Endodermal cell (in vitro differentiated cells): ENCODE results near the gene GALNT9. TPM values are rescaled to one million over a fixed set of nuclear protein-coding genes. Genes with fewer than 3 reads are reported as not detected.

Experiments
- DNase-seq: peaks from one replicate; pipeline ENCODE4 v3.0.0-alpha.2; 2017
- H3K27ac ChIP-seq: 2 replicates; pipeline ENCODE4 v1.5.1; 2013; ENCODE audit warnings: mild to moderate bottlenecking, low read depth, low read length, moderate library complexity
- H3K27me3 ChIP-seq: 2 replicates; pipeline ENCODE4 v1.6.1; 2013; ENCODE audit warnings: mild to moderate bottlenecking, low read length, moderate library complexity; ENCODE audit not compliant: insufficient read depth, control insufficient read depth, poor library complexity, severe bottlenecking
- H3K36me3 ChIP-seq: 2 replicates; pipeline ENCODE4 v1.7.0; 2013; ENCODE audit warnings: mild to moderate bottlenecking, low read length, moderate library complexity; ENCODE audit not compliant: control insufficient read depth, insufficient read depth
- H3K4me1 ChIP-seq: one replicate; pipeline ENCODE4 v1.7.0; 2013; ENCODE audit warnings: low read length; ENCODE audit not compliant: control insufficient read depth, insufficient read depth
- H3K4me3 ChIP-seq: 2 replicates; pipeline ENCODE4 v1.5.1; 2013; ENCODE audit warnings: mild to moderate bottlenecking, low read length, moderate library complexity
- H3K9ac ChIP-seq: 2 replicates; pipeline ENCODE4 v1.6.1; 2013; ENCODE audit warnings: mild to moderate bottlenecking, low read length, moderate library complexity; ENCODE audit not compliant: poor library complexity, severe bottlenecking; ENCODE audit errors: extremely low read depth
- H3K9me3 ChIP-seq: 2 replicates; pipeline ENCODE4 v1.6.1; 2013; ENCODE audit warnings: mild to moderate bottlenecking, low read length, moderate library complexity; ENCODE audit not compliant: control insufficient read depth
- H3K27ac Mint-ChIP-seq: 2 replicates; pipeline ENCODE4 v1.8.0; 2020; ENCODE audit warnings: mixed read lengths
- H3K27me3 Mint-ChIP-seq: 2 replicates; pipeline ENCODE4 v1.8.0; 2021; ENCODE audit warnings: mild to moderate bottlenecking, mixed read lengths; ENCODE audit not compliant: insufficient read depth
- H3K36me3 Mint-ChIP-seq: 2 replicates; pipeline ENCODE4 v1.8.0; 2020; ENCODE audit warnings: low read depth, mixed read lengths
- H3K4me1 Mint-ChIP-seq: 2 replicates; pipeline ENCODE4 v1.8.0; 2020; ENCODE audit warnings: mixed read lengths
- H3K4me3 Mint-ChIP-seq: 2 replicates; pipeline ENCODE4 v1.8.0; 2020; ENCODE audit warnings: mild to moderate bottlenecking, moderate library complexity, mixed read lengths
- H3K9me3 Mint-ChIP-seq: 2 replicates; pipeline ENCODE4 v1.8.0; 2020; ENCODE audit warnings: mild to moderate bottlenecking, mixed read lengths
- CTCF ChIP-seq: fragments of 200-600 bp; sonication (generic); conservative IDR thresholded peaks from 2 replicates; pipeline ENCODE4 v1.5.0; 2021; ENCODE audit warnings: antibody characterized with exemption, mild to moderate bottlenecking
- WGBS, 2 experiments: methylation state at CpG; one replicate each; pipeline versions ENCODE4 v1.1.5 to v1.1.7; 2013; ENCODE audit warnings: missing lambda C conversion rate in 2 of 2, mixed read lengths in 1 of 2; ENCODE audit not compliant: insufficient coverage in 1 of 2, insufficient read length in 1 of 2; 5-methylcytosine and 5-hydroxymethylcytosine counted together
- total RNA-seq, 2 donors: library from RNA; stranded (reverse); fragmentation: NEBNext Ultra II Directional in 1 of 2; extraction: Animal tissue kit (Norgen Biotek cat#: 25700) in 1 of 2; gene quantifications; 2 replicates in 1 of 2; 3 replicates in 1 of 2; pipeline ENCODE4 v1.2.1, GENCODE V29; 2021

Gene GALNT9
- total RNA-seq, 2 donors from 2014 or later: 0.13 TPM; not detected in 1

DNA sequence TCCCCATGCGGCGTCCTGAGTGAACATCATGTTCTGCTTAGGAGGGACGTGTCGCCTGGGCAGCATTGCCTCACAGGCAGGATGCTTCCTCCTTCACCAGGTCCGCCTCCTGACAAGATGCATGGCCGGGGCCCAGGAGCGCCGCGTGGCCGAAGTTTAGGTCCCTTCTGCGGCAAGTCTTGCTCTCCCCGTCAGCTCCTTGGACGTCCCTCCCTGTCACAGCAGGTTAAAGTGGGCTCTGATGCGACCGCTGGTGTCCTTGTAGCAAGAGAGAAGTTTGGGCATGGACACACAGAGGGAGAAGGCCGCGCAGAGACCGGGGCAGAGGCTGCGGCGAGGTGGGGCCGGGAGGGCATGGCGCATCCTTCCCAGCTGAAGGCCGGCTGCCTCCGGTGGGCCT lies 9.4 kb upstream of the GALNT9 start:
- H3K9ac ChIP-seq: no peak overlapping the region
- peaks cover 24% of the 10 kb centered on the region for H3K27me3 Mint-ChIP-seq
- no peak overlapping the region for H3K27ac Mint-ChIP-seq
- H3K4me3 ChIP-seq: no peak overlapping the region
- H3K36me3 Mint-ChIP-seq: no peaks in the 10 kb centered on the region
- no peak overlapping the region for H3K4me3 Mint-ChIP-seq
- no peaks in the 10 kb centered on the region for H3K36me3 ChIP-seq
- WGBS, 2 experiments: 91 to 92% methylated on average over 24 of the region's 24 CpGs
- H3K9me3 Mint-ChIP-seq: no peaks in the 10 kb centered on the region
- H3K9me3 ChIP-seq: peaks cover 32% of the 10 kb centered on the region
- no peak for TF ChIP-seq CTCF
- H3K4me1 ChIP-seq: no peaks in the 10 kb centered on the region
- DNase-seq: no peak
- H3K27ac ChIP-seq: no peak overlapping the region
- no peaks in the 10 kb centered on the region for H3K4me1 Mint-ChIP-seq
- no peaks in the 10 kb centered on the region for H3K27me3 ChIP-seq

DNA sequence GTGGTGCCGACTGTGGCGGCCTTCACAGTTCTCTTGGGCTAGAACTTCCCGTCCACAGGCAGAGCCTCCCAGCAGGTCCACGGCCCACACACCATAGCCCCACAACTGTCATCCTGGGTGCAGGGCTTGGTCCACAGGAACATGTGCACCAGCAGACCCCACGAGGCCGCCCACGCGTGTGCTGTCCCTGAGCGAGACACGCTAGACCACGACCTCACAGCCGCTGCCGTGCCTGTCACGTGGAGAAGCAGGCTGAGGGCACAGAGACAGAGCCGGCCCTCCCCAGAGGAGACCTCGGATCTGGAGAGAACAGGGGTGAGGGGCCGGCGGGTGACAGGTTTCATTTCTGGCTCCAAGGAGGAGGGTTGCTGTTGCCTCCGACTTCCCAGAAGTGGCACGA lies 8.9 kb upstream of the GALNT9 start:
- Mint-ChIP-seq H3K27me3 (peaks cover 27% of the 10 kb centered on the region), H3K9me3 (no peaks in the 10 kb centered on the region), H3K36me3 (no peaks in the 10 kb centered on the region), H3K4me3 (no peak overlapping the region), H3K4me1 (no peaks in the 10 kb centered on the region), H3K27ac (no peak overlapping the region)
- DNase-seq: no peak
- no peak for TF ChIP-seq CTCF
- Histone ChIP-seq H3K4me1 (no peaks in the 10 kb centered on the region), H3K36me3 (no peaks in the 10 kb centered on the region), H3K9me3 (peaks cover 32% of the 10 kb centered on the region), H3K4me3 (no peak overlapping the region), H3K27ac (no peak overlapping the region), H3K27me3 (no peaks in the 10 kb centered on the region), H3K9ac (no peak overlapping the region)
- 91% methylated on average over 10 to 20 of the region's 20 CpGs for WGBS, 2 experiments

DNA sequence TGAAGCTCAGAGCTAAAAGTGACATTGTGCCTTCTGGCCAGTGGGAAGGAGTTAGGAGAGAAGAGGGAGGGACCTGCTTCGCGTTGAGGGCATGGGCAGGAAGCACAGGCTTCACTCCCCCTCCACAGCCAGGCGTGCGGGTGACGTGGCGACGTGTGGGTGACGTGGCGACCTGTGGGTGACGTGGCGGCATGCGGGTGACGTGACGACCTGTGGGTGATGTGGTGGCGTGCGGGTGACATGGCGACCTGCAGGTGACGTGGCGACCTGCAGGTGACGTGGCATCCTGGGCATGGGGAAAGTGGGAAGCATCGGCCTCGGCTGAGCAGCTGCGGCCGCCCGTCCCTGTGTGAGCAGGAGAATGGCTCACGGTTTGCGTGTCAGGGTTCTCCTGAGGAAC lies 8.2 kb upstream of the GALNT9 start:
- H3K4me1 ChIP-seq: no peaks in the 10 kb centered on the region
- Mint-ChIP-seq H3K27ac (no peak overlapping the region), H3K4me1 (no peaks in the 10 kb centered on the region), H3K9me3 (no peaks in the 10 kb centered on the region), H3K36me3 (no peaks in the 10 kb centered on the region), H3K4me3 (no peak overlapping the region), H3K27me3 (peaks cover 29% of the 10 kb centered on the region)
- DNase-seq: no peak
- no peaks in the 10 kb centered on the region for H3K27me3 ChIP-seq
- 91 to 93% methylated on average over 20 to 27 of the region's 27 CpGs for WGBS, 2 experiments
- no peak overlapping the region for H3K9ac ChIP-seq
- TF ChIP-seq CTCF: no peak
- H3K36me3 ChIP-seq: no peaks in the 10 kb centered on the region
- H3K9me3 ChIP-seq: peaks cover 31% of the 10 kb centered on the region
- no peak overlapping the region for H3K4me3 ChIP-seq
- H3K27ac ChIP-seq: no peak overlapping the region
